RWPE2 (cell line): ENCODE data around the gene IKZF3.
"Not testable (repeated sequence)": the region's sequence is repeated elsewhere in the genome, so short reads cannot be mapped to it uniquely, and the experiment has no call there.

Experiments used
- ATAC-seq: fragments of 200-7000 bp; cut with Tn5 transposase; 3 replicates; pipeline ENCODE4 v1.9.1; 2021; ENCODE audit warnings: low read depth
- DNase-seq: peaks from one replicate; pipeline ENCODE4 v3.0.0-alpha.2; 2020; ENCODE audit warnings: low spot score
- H3K27ac ChIP-seq: fragments of 450-650 bp; 2 replicates; pipeline ENCODE4 v1.5.1; 2017; ENCODE audit warnings: mild to moderate bottlenecking; ENCODE audit not compliant: poor library complexity, severe bottlenecking
- H3K27me3 ChIP-seq: fragments of 250-450 bp; sonication (Bioruptor Pico); 2 replicates; pipeline ENCODE4 v1.5.1; 2021; ENCODE audit warnings: mild to moderate bottlenecking, moderate library complexity; ENCODE audit not compliant: insufficient read depth, poor library complexity, severe bottlenecking
- H3K36me3 ChIP-seq: fragments of 250-450 bp; sonication (Bioruptor Pico); 2 replicates; pipeline ENCODE4 v1.5.1; 2020; ENCODE audit warnings: low read depth, mild to moderate bottlenecking, moderate library complexity
- H3K4me1 ChIP-seq: fragments of 250-450 bp; sonication (Bioruptor Pico); 2 replicates; pipeline ENCODE4 v1.5.1; 2021; ENCODE audit warnings: mild to moderate bottlenecking, moderate library complexity; ENCODE audit not compliant: insufficient read depth, poor library complexity, severe bottlenecking
- H3K4me3 ChIP-seq: fragments of 250-450 bp; sonication (Bioruptor Pico); 2 replicates; pipeline ENCODE4 v1.5.1; 2021; ENCODE audit warnings: mild to moderate bottlenecking, moderate library complexity; ENCODE audit not compliant: severe bottlenecking
- H3K9me3 ChIP-seq: fragments of 250-450 bp; sonication (Bioruptor Pico); 2 replicates; pipeline ENCODE4 v1.5.1; 2021; ENCODE audit warnings: mild to moderate bottlenecking, moderate library complexity; ENCODE audit not compliant: severe bottlenecking
- CTCF ChIP-seq: fragments of 450-650 bp; IDR thresholded peaks from one replicate; pipeline ENCODE4 v1.5.1; 2017; ENCODE audit warnings: mild to moderate bottlenecking, moderate library complexity; ENCODE audit not compliant: poor library complexity, severe bottlenecking

IKZF3 gene

DNA sequence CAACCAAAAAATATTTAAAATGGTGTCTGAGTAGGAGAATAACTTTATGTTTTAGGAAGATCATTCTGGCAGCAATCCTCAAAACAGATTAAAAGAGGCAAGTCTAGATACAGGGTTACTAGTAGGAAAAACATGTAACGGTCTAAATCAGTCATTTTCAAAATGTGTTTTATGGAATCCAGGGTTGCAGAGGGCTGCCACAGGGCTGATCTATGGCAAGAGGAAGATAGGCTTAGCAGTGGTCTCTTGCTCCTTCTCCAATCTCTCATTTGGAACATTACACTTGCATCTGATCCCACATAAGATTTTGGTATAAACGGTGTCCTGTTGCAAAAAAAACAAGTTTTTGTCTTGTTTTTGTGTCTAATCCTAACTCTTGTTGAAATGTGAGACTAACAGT is 9.2 kb downstream of the IKZF3 start:
- ATAC-seq (no peak), DNase-seq (no peak)
- no peak overlapping the region for H3K4me3 ChIP-seq
- H3K4me1 ChIP-seq: no peaks in the 10 kb centered on the region
- H3K27ac ChIP-seq: no peak overlapping the region
- H3K9me3 ChIP-seq: no peaks in the 10 kb centered on the region
- H3K36me3 ChIP-seq: no peaks in the 10 kb centered on the region
- no peak for TF ChIP-seq CTCF
- H3K27me3 ChIP-seq: no peaks in the 10 kb centered on the region

DNA sequence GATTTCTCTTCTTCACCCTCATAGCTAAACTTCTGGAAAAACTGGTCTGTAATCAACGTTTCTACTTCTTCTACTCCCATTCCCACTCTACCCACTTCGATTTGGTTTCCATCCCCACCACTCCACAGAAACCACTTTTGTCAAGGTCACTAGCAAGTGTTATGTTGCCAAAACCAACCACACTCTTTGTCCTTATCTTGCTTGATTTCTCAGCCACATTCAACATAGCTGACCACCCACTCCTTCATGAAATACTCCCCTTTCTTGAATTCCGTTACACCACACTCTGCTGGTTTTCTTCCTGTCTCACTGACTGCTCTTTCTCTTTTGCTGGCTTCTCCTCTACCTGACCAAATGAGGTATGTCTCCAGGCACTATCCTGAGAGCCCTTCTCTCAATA is 11.9 kb downstream of the IKZF3 start:
- Histone ChIP-seq H3K27me3 (no peaks in the 10 kb centered on the region), H3K4me3 (no peak overlapping the region), H3K4me1 (no peaks in the 10 kb centered on the region), H3K27ac (no peak overlapping the region), H3K9me3 (no peaks in the 10 kb centered on the region), H3K36me3 (no peaks in the 10 kb centered on the region)
- ATAC-seq (no peak), DNase-seq (no peak)
- TF ChIP-seq CTCF: no peak

DNA sequence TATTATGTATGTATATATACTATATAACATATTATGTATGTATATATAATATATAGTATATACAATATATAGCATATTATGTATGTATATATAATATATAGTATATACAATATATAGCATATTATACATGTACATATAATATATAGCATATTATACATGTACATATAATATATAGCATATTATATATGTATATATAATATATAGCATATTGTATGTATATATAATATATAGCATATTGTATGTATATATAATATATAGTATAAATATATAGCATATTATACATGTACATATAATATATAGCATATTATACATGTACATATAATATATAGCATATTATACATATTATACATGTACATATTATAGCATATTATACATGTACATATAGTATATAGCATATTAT is 13.9 kb downstream of the IKZF3 start:
- H3K36me3 ChIP-seq, H3K27me3 ChIP-seq, DNase-seq, H3K9me3 ChIP-seq, H3K4me1 ChIP-seq, H3K4me3 ChIP-seq, H3K27ac ChIP-seq, ATAC-seq: not testable (repeated sequence)

- Histone ChIP-seq H3K9me3 (no peaks in the 10 kb centered on the region), H3K27me3 (no peaks in the 10 kb centered on the region), H3K27ac (no peak overlapping the region), H3K36me3 (no peaks in the 10 kb centered on the region), H3K4me3 (no peak overlapping the region), H3K4me1 (no peaks in the 10 kb centered on the region)
- DNase-seq: no peak
- no peak for ATAC-seq
- TF ChIP-seq CTCF: no peak
Measured at GRCh38 chr17:39848600-39848999, 15.5 kb downstream of the IKZF3 start.

DNA sequence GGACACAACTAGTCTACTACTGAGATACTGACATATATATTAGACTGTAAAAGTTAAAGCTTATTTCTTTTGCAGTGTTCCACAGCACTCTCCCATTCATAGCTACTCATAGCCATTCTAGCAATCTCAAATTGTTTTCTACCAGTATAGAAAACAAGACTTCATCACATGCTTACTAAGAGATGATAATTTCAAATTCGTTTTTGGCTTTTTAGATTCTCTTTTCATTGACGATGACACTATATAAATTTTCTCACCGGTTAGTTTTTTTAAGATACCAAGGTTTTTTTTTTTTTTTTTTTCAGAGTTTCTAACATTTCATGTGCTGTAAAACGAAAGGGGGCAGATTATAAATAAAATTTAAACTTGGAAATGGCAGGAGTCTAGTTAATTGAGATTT is 17.9 kb downstream of the IKZF3 start:
- no peaks in the 10 kb centered on the region for H3K4me1 ChIP-seq

More for the DNA sequence above, 17.9 kb downstream of the IKZF3 start:
- Histone ChIP-seq H3K27me3 (no peaks in the 10 kb centered on the region), H3K4me3 (no peak overlapping the region), H3K36me3 (no peaks in the 10 kb centered on the region), H3K9me3 (no peaks in the 10 kb centered on the region), H3K27ac (no peak overlapping the region)
- DNase-seq: no peak
- TF ChIP-seq CTCF: no peak
- no peak for ATAC-seq
